Endometrial microvascular endothelial cells (primary cell): Measurements from ENCODE around the gene MUSTN1. TPM values are rescaled to one million over a fixed set of nuclear protein-coding genes. Genes with fewer than 3 reads are reported as not detected.

Experiments
- in situ Hi-C: cut with HindIII; loops from 2 replicates; pipeline ENCODE4 v1.10.0; 2017; ENCODE audit warnings: low sequenced_read_pairs, low pct_unique_long_range_greater_than_20kb; ENCODE audit errors: inconsistent ontology term
- total RNA-seq: library from RNA; depleted of rRNA; stranded (reverse); fragments of >200 nt; gene quantifications from one replicate; pipeline ENCODE4 v1.2.3, GENCODE V29; 2015; ENCODE audit errors: inconsistent ontology term

Gene MUSTN1
- total RNA-seq, 1 donor from 2014 or later, result 0.46 TPM

- in situ Hi-C loops, result no loop called here
Measured at GRCh38 chr3:52816199-52816598, 18.6 kb downstream of the MUSTN1 start.

GRCh38 chr3:52813810-52814209 lies 21.0 kb downstream of the MUSTN1 start:
- in situ Hi-C loops, result no loop called here

GRCh38 chr3:52811452-52812011 lies 23.3 kb downstream of the MUSTN1 start:
- in situ Hi-C loops, result no loop called here

- in situ Hi-C loops, result no loop called here
Measured at GRCh38 chr3:52810923-52811322, 23.9 kb downstream of the MUSTN1 start.

- in situ Hi-C loops, result no loop called here
Measured at GRCh38 chr3:52809662-52810377, 25.0 kb downstream of the MUSTN1 start.

GRCh38 chr3:52809149-52809548 lies 25.7 kb downstream of the MUSTN1 start:
- in situ Hi-C loops, result no loop called here

GRCh38 chr3:52805270-52806039 lies 29.4 kb downstream of the MUSTN1 start:
- in situ Hi-C loops, result no loop called here

GRCh38 chr3:52801839-52802238 lies 33.0 kb downstream of the MUSTN1 start:
- in situ Hi-C loops, result no loop called here

GRCh38 chr3:52800079-52800478 lies 34.7 kb downstream of the MUSTN1 start:
- in situ Hi-C loops, result no loop called here

- in situ Hi-C loops, result no loop called here
Measured at GRCh38 chr3:52798978-52799476, 35.8 kb downstream of the MUSTN1 start.

- in situ Hi-C loops, result no loop called here
Measured at GRCh38 chr3:52798376-52798977, 36.3 kb downstream of the MUSTN1 start.

- in situ Hi-C loops, result no loop called here
Measured at GRCh38 chr3:52796411-52796810, 38.4 kb downstream of the MUSTN1 start.

- in situ Hi-C loops, result no loop called here
Measured at GRCh38 chr3:52795298-52795900, 39.4 kb downstream of the MUSTN1 start.

GRCh38 chr3:52794612-52795099 lies 40.2 kb downstream of the MUSTN1 start, which contains the start of gene ITIH3:
ITIH3 (plus strand) TSS chr3:52794796; CDS start chr3:52794804, 8 bp downstream.
- in situ Hi-C loops, result no loop called here

GRCh38 chr3:52793702-52794611 lies 40.9 kb downstream of the MUSTN1 start:
- in situ Hi-C loops, result no loop called here

- in situ Hi-C loops, result no loop called here
Measured at GRCh38 chr3:52792961-52793695, 41.7 kb downstream of the MUSTN1 start.

- in situ Hi-C loops, result no loop called here
Measured at GRCh38 chr3:52792413-52792812, 42.4 kb downstream of the MUSTN1 start.
